Muscle layer of duodenum (tissue), 2 donors: ENCODE measurements around the gene SERPINA10.

Experiments used
- H3K27ac ChIP-seq: one replicate; pipeline ENCODE4 v1.7.0; 2013; ENCODE audit warnings: mild to moderate bottlenecking, low read length
- H3K27me3 ChIP-seq: one replicate; pipeline ENCODE4 v1.7.0; 2013; ENCODE audit warnings: low read depth, mild to moderate bottlenecking, control low read depth, low read length
- H3K36me3 ChIP-seq, 2 donors: one replicate each; pipeline ENCODE4 v1.7.0; 2013; ENCODE audit warnings: low read length in 2 of 2, control low read depth in 1 of 2, mild to moderate bottlenecking in 1 of 2; ENCODE audit not compliant: insufficient read depth in 2 of 2, control insufficient read depth in 1 of 2
- H3K4me1 ChIP-seq, 2 donors: one replicate each; pipeline ENCODE4 v1.7.0; 2013; ENCODE audit warnings: low read length in 2 of 2, mild to moderate bottlenecking in 2 of 2, control low read depth in 1 of 2, moderate library complexity in 1 of 2; ENCODE audit not compliant: insufficient read depth in 2 of 2, control insufficient read depth in 1 of 2
- H3K4me3 ChIP-seq, 2 donors: one replicate each; pipeline ENCODE4 v1.7.0; 2013; ENCODE audit warnings: low read length in 2 of 2, low read depth in 1 of 2, mild to moderate bottlenecking in 1 of 2
- H3K9me3 ChIP-seq, 2 donors: one replicate each; pipeline ENCODE4 v1.7.0; 2013; ENCODE audit warnings: low read length in 2 of 2, control low read depth in 1 of 2, mild to moderate bottlenecking in 1 of 2; ENCODE audit not compliant: control insufficient read depth in 1 of 2
- donor health status: healthy.

Gene SERPINA10

DNA sequence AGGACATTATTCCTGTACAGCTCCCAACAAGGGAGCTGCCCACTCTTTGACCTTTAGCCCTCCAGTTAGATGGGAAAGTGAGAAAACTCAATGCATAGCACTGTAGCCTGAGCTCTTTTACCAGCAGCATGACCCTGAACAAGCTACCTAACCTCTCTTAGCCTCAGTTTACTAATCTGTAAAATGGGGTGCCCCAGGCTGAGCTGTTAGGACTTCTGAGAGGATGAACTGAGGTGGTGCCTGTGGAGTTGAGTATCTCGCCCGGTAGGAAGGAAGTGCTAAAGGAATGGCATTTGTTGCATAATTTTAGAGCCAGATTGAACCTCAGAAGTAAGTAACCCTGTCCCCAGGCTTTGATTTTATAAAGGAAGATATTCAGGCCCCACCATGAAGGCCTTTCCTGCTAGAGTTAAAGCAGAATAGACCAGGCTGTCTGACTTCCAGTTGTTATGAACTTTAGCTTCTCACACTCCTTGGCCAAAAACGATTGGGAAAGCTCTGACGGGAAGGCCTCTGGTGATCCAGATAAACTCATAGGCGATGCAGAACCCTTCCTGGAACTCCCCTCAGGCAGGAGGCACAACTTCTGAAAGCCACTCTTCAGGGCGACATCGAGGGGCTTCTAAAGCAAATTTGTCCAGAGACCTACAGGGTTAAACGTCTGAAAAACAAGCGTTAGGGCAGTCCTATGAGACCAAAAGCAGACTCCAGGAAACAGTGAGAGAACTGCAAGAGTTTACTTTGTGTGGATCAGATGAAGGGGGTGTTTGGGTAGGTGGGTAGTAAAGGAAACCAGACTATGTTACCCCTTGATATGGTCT is 2.5 kb upstream of the SERPINA10 start:
- Histone ChIP-seq H3K27me3 (no peaks in the 10 kb centered on the region), H3K36me3 (no peaks in the 10 kb centered on the region), H3K4me1 (no peaks in the 10 kb centered on the region), H3K4me3 (no peak overlapping the region), H3K9me3 (no peaks in the 10 kb centered on the region), H3K27ac (no peak overlapping the region)

DNA sequence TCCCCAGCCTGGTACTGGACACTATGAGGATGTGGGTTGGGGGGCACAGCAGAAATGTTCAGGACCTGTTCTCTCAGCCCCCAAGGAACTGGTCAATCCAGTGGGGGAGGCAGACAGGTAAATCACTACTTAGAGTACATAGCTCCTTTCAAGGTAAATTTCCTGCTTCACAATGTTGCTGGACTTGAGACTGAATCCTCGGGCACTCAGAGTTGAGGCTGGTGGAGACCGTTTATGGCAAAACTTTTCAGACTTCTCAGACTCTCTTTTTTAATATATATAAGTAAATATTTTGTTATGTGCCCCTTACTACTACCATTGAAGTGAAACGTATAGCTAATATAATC is 483 bp upstream of the SERPINA10 start:
- Histone ChIP-seq H3K4me3 (no peak overlapping the region), H3K36me3 (no peaks in the 10 kb centered on the region), H3K27ac (no peak overlapping the region), H3K9me3 (no peaks in the 10 kb centered on the region), H3K27me3 (no peaks in the 10 kb centered on the region), H3K4me1 (no peaks in the 10 kb centered on the region)

DNA sequence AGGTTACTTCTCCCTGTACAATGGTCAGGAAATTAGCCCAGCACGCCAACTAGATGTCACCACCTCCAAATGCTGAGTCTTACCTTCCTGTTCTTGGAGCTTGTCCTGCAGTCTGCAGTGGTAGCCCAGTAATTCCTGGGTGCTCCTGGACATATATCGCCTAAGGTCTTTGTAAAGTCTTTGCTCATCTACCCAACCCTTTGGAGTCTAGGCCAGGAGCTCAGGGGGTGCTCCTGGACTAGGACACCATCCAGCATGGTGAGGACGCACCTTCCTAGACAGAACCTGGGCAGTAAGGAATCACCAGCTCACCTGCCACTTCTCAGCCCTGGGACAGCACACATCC is 569 bp downstream of the SERPINA10 start:
- no peaks in the 10 kb centered on the region for H3K27me3 ChIP-seq
- H3K36me3 ChIP-seq: no peaks in the 10 kb centered on the region
- no peak overlapping the region for H3K4me3 ChIP-seq
- no peaks in the 10 kb centered on the region for H3K9me3 ChIP-seq
- H3K27ac ChIP-seq: no peak overlapping the region
- H3K4me1 ChIP-seq: no peaks in the 10 kb centered on the region

DNA sequence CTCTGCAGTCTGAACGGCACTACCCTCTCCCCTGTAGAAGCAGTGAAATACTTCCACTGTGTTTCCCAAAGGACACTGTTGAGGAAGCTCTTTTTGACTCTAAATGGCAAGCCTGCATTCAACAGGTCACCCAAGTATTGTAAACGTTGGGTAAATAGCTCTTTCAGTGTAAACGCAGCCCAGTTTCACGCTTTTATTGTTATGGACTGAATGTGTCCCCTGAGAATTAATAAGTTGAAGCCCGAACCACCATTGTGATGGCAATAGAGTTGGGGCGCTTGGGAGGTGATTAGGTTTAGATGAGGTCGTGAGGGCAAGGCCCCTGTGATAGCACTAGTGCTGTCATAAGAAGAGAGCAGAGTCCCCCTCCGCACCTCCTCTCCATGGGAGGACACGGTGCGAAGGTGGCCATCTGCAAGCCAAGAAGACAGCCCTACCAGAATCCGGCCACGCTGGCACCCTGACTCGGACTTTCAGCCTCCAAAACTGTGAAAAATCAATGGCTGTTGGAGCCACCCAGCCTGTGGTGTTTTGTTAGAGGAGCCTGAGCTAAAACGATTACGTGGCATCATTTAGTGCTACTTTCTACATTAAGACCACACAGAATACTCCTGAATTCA is 1.1 kb downstream of the SERPINA10 start:
- Histone ChIP-seq H3K4me3 (no peak overlapping the region), H3K9me3 (no peaks in the 10 kb centered on the region), H3K4me1 (no peaks in the 10 kb centered on the region), H3K27me3 (no peaks in the 10 kb centered on the region), H3K27ac (no peak overlapping the region), H3K36me3 (no peaks in the 10 kb centered on the region)

DNA sequence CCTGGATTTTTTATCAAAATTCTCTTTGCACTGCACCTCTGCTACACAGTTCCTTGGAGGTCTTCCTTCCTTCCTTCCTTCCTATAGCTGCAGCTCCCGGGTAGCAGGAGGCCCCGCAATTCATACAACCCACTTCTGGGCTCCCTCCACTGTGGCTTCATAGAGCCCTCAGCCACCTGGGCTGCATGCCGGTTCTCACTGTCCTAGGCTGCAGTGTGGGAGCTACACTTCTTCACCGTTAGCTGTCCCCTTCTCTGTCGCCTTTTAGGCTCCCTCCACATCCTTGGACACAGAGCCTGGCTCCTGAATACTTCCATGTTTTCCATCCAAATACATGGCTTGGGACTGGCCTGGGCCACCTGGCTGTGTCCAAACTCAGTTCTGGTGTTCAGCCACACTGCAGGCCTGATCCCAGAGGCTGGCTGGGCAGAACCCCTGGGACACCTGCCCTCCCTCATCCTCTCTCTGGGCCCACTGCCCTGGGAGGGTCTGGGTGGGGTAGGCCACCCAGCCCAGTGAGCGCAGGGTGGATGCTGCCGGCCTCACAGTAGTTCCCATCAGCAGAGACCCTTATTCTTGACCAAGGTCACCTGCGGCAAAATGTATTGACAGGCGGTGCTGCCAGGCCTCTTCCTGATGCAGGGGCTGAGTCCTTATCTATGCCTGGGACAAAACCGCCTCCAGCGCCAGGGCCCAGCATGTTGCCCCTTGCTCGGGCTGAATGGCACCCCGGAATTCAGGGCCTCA is 1.7 kb downstream of the SERPINA10 start:
- H3K27me3 ChIP-seq: no peaks in the 10 kb centered on the region
- H3K9me3 ChIP-seq: no peaks in the 10 kb centered on the region
- H3K27ac ChIP-seq: no peak overlapping the region
- H3K4me3 ChIP-seq: no peak overlapping the region
- H3K36me3 ChIP-seq: no peaks in the 10 kb centered on the region
- no peaks in the 10 kb centered on the region for H3K4me1 ChIP-seq

DNA sequence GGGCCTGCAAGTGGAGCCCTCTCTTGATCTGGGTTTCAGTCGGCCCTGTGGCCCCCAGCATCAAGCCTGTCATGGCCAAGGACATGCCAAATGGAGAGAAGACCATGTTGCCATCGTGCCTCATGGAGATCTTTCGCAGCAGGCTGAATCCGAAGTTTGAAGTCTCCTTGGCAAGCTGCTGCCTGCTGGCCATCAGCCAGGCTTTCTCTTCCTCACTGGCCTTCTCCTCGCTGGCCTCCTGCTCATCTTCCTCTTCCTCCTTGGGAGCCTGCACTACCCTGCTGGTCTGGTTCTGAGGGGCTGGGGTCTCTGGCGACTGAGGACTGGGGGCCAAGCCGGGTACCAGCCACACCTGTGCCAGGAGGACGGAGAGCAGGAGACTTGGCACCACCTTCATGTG is 2.9 kb downstream of the SERPINA10 start:
- Histone ChIP-seq H3K36me3 (no peaks in the 10 kb centered on the region), H3K9me3 (no peaks in the 10 kb centered on the region), H3K4me3 (no peak overlapping the region), H3K4me1 (no peaks in the 10 kb centered on the region), H3K27me3 (no peaks in the 10 kb centered on the region), H3K27ac (no peak overlapping the region)

DNA sequence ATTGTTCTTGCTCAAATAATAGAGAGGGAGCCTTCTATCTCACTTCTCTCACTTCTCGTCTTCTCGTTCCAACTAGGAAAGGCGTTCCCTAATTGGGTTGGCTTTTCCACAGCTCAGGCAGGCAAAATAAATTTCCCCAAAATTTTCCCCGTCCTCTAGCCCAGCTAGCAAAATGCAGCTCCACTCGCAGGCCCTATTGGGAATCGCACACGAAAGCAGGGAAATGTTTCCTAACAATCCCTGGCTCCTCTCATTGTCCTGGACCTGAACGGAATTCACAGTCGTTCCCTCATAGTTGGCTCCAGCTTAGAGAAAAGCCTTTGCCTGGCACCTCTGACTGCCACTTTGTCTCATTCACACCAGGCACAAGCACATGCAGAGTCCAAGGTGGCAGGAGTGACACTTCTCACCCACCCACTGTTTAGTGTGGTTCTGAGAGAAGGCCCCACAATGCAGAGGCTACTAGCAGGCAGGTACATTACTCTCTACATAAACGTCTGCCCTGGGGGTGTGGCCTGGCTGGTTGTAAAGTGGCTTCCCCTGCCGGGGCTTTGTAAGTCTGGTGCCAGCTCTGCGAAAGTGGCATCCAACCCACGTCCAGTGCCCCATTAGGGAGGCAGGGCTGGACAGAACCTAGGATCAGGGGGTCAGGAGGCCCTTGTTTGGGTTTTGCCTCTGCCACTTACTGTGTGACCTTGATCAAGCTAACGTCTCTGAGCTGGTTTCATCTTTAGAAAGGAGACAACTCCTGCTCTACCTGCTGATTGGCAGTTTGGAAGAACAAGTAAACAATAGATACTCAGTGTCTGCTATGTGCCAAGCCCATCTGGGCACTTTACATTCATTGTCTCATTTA is 4.2 kb downstream of the SERPINA10 start:
- H3K36me3 ChIP-seq: no peaks in the 10 kb centered on the region
- H3K4me3 ChIP-seq: no peak overlapping the region
- H3K27ac ChIP-seq: no peak overlapping the region
- no peaks in the 10 kb centered on the region for H3K27me3 ChIP-seq
- no peaks in the 10 kb centered on the region for H3K4me1 ChIP-seq
- H3K9me3 ChIP-seq: no peaks in the 10 kb centered on the region

DNA sequence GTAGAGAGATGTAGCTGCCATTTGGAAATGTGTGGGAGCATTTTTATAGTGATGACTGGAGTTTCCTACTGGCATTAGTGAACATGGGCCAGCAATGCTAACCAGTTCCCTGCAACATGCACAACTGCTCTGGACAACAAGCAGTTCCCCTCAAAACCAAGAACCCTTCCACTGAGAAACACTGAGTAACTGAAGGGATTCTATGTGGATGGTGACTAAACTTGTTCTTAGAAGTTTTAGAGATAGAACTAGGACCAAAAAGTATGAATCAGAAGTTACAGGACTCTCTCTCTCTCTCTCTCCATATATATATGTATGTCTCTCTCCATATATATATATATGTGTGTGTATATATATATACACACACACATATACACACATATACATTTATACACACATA is 7.9 kb downstream of the SERPINA10 start:
- no peak overlapping the region for H3K4me3 ChIP-seq
- H3K27me3 ChIP-seq: no peaks in the 10 kb centered on the region
- H3K27ac ChIP-seq: no peak overlapping the region
- no peaks in the 10 kb centered on the region for H3K4me1 ChIP-seq
- H3K36me3 ChIP-seq: no peaks in the 10 kb centered on the region
- no peaks in the 10 kb centered on the region for H3K9me3 ChIP-seq

DNA sequence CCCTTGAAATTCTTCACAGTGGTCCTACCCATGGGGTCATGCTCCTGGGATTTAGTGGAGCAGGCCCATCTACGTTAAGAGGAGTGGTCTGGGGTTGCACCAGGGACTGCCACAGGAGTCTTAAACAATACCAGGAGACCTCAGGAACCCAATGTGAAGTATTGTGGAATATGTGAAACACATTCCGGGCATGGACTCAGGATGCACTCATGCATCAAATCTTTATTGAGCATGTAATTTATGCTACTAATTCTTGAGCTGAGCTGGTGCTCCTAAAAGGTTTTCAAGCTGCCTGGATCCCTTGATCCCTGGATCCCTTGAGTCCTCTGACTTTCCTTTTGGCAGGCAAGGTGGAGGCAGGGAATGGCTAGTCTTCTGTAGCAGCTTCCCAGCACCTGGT is 8.8 kb downstream of the SERPINA10 start:
- H3K36me3 ChIP-seq: no peaks in the 10 kb centered on the region
- no peaks in the 10 kb centered on the region for H3K4me1 ChIP-seq
- H3K9me3 ChIP-seq: no peaks in the 10 kb centered on the region
- no peaks in the 10 kb centered on the region for H3K27me3 ChIP-seq
- no peak overlapping the region for H3K4me3 ChIP-seq
- no peak overlapping the region for H3K27ac ChIP-seq

DNA sequence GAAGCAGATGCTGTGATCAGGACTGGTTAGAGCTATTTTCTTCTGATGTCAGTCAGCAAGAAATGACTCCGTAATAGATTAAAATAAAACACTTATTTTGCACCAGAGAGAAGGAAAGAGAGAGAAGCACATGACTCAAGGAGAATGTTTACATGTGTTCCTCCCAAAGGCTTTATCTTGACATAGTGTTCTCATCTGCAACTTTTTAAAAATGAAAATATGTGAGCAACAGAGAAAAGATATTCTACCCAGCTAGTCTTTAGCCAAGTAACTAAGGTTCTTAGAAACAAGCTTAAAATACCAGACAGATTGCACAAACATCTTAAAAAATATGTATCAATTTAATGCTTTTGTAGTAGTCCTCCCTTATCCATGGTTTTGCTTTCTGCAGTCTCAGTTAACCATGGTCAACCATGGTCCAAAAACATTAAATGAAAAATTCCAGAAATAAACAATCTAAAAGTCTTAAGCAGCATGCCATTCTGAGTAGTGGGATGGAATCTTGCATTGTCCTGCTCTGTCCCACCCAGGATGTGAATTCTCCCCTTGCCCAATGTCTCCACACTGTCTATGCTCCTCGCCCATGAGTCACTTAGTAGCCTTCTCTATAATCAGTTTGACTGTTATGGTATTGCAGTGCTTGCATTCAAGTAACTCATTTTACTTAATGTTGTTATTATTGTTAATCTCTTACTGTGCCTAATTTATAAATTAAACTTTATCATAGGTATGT is 9.9 kb downstream of the SERPINA10 start:
- Histone ChIP-seq H3K4me1 (no peaks in the 10 kb centered on the region), H3K36me3 (no peaks in the 10 kb centered on the region), H3K9me3 (no peaks in the 10 kb centered on the region), H3K27me3 (no peaks in the 10 kb centered on the region), H3K27ac (no peak overlapping the region), H3K4me3 (no peak overlapping the region)
